Kidney capillary endothelial cell (primary cell): Measurements from ENCODE around the gene TSPOAP1.
A peak's percentile ranks its signal among the peaks of the same experiment; 100 is the strongest.

Source experiments
- DNase-seq: peaks from one replicate; pipeline ENCODE4 v3.0.0-alpha.2; 2018; ENCODE audit warnings: low spot score

The TSPOAP1 gene

DNA sequence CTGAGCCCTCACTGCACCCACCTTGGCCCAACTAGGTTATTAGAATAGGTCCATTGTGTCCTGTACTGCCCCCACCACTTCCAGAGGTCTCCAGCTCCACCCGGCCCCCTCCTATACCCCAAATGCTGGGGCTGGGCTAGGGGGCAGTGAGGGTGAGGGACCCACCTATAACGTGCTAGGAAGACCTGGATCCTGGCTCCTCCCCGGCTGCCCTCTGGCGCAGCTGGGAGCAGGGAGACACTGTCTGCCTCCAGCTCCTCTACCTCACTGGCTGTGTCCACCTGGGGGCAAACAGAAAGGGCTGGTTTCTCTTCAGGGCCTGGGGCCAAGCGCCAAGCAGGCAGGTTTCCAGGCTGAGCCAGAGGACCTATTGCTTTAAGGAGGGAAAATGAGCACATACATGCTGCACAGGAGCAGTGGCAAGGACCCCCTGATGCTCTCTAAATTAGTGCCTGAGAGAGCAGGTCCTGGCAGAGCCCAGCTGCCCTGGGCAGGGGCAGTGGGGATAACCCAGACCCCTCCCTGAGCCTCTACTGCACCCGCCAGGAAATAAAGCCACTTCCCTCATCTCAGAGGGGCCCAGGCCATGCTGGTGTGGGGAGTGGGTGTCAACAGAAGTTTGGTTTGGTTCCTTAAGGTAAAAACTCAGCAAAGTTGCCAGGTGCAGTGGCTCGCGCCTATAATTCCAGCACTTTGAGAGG lies 12.2 kb downstream of the TSPOAP1 start:
- DNase-seq: no peak

DNA sequence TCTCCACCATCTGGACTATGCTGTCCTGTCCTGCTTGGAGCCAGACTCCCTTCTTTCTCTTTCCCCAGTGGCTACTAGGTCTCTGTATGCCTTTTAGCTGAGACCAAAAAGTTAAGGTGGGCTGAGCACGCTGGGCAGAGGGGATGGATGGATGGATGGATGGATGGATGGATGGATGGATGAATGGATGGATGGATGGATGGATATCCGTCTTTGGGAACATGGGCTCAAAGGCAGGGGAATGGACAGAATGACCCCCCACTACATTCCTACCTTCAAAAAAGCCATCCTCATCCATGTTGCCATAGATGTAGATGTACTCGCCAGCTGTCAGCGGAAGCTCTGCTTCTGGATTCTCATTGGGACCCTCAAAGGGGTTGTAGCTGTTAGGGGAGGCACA lies 12.8 kb downstream of the TSPOAP1 start:
- no peak for DNase-seq

DNA sequence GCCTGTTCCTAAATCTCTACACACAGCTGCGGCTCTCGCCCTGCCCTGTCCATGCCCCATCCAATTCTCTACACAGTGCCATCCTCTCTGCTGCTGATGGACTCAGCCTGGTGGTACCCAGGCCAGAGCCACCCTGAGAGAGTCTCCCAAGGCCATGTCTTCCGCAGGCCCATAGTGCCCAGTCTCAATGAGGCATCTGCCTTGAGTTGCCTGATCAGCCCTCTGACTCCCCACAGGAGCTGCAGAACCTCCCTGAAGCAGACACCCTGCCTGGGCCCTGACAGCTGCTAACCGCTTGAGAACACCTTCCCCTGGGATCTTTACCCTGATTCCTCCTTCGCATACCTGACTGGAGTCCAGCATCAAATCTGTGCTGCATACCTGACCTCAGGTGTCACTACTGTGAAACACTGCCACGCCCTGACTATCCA lies 13.3 kb downstream of the TSPOAP1 start:
- DNase-seq: no peak

DNA sequence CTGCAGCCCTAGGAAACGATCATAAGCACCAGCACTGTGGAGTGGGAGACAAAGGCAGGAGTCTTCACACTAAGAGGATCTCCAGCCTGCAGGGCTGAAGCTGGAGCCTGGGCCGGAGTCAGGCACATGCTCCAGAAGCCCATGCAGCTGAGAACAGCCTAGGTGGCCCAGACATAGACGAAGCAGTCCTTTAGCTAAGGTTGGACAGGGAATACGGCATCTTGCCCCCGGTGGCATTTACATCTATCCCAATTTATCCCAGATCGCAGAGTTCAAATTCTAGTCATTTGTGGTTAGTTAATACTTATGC lies 13.9 kb downstream of the TSPOAP1 start:
- DNase-seq: no peak

DNA sequence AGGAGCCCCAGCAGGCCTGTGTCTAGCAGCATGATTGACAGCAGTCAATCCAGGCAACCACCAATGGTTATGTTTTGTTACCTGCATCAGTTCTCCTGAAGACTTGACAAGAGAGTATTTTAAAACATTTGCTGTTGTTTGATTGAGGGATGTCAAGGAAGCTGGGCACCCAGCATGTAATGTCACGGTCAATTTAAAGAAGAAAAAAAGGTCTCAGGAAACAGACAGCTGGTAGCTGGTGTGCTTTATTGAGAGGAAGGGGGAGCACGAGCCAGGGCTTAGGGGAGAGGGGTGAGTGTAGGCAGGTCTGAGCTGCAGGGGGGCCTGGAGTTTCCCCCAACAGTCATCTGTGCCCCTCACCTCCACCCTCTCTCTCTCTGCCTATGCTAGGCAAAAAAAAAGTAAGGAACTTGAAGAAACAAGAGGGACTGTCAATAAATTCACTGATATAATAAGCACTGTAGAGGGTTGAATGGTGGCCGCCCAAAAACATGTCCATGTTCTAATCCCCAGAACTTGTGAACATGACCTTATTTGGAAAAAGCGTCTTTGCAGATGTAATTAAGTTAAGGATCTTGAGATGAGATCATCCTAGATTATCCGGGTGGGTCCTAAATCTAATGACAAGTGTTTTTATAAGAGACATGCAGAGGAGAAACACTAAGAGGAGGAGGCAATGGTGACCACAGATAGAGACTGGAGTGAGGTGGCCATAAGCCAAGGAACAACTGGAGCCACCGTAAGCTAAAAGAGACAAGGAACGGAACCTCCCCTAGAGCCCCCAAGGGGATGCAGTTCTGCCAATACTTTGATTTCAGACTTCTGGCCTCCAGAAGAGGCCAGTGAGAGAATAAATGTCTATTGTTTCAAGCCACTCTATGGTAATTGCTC lies 14.5 kb downstream of the TSPOAP1 start:
- no peak for DNase-seq

DNA sequence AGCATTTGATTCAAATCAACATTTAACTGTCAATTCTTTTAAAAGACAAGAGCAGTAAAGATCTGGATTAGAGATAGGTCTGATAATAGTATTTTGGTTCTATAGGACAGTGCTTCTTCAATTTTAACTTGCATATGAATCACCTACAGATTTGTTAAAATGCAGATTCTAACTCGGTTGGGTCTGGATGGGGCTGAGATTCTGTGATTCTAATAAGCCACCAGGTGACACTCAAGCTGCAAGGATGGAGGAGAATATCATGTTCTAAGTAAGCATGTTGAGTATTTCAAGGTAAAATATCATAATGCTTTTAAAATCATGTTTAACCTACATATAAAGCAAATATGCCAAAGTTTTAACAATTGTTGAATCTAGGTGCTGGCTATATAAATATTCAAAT lies 15.8 kb downstream of the TSPOAP1 start:
- no peak for DNase-seq

DNA sequence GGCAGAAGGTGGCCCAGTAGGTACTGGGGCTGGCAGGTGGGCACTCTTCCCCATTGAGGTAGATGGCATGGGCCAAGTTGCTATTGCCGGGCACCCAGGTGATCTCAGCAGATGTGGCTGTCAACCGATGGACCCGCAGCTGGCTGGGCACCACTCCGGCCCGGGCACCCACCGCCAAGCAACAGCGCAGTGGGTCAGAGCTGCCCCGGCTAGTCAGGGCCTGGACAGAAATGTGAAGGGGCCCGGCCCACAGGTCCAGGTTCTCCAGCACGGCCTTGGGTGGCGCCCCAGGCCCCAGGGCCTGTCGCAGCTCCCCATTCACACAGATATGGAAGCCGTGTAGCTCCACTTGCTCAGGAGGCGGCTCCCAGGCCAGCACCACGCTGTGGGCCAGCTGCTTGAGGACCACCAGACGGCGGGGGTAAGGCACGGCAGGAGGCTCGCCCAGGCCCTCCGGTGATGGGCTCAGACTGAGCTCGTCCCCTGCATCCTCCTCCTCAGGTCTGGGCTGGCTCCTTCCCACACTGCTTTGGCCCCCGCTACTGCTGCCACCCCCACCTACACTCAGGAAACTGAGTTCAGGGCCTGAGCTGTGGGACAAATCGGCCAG lies 16.5 kb downstream of the TSPOAP1 start:
- DNase-seq: no peak

DNA sequence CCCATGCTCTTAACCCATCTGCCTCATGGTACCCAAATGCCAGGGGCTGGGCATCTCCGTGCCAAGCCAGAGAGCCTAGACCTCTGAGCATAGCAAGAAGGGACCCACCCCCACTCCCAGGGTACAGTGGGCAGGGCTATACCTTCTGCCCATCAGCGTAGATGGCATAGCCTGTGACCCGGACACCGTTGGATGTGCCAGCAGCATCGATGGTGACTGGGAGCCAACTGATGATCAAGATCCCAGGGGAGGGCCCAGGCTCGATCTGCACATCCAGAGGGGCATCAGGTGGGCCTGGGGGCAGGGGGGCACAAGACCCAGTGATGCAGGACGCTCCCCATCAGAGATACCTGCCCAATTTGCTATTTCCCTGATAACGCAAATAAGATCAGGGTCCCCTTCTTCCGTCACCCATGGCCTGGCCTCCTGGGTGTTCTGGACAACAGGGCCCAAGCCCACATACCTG lies 17.1 kb downstream of the TSPOAP1 start:
- DNase-seq: no peak

DNA sequence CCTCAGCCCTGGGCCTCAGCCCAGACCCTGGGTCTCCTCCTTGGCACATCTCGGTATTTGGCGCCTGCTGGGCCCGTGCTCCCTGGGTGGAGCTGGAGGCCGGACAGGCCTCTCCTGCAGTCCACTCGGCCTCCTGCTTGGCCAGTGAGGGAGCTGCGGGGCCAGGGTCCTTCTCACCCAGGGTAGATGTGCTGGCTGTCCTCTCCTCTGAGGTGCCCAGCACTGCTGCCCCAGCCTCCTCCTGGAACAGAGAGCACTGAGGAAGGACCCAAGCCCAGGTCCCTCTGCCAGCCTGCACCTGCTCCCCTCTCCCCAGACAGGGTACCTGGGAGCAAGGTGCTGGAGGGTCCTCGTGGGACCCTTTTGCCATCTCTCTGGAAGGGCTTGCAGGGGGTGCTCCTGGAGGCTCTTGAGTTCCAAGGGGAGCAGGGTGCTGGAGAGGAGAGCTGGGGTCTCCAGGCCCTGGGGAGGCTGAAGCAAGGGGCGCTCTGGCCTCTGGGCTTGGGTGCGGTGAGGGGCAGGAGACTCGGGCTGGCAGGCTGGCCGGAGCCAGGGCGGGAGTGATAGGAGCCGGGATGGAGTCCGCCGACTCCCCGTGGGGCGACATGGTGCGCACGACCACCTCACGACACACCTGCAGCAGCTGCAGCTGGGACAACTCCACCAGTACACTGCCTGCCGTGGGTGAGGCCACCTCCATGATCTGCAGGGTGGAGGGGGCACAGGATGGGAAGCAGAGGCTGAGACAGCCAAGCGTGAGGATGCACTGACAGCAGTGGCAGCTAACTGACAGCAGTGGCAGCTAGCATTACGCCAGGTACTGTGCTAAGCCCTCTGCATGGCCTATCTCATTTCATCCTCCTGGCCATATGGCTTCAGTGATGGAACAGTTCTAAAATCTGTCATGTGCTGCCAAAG lies 17.8 kb downstream of the TSPOAP1 start:
- no peak for DNase-seq

DNA sequence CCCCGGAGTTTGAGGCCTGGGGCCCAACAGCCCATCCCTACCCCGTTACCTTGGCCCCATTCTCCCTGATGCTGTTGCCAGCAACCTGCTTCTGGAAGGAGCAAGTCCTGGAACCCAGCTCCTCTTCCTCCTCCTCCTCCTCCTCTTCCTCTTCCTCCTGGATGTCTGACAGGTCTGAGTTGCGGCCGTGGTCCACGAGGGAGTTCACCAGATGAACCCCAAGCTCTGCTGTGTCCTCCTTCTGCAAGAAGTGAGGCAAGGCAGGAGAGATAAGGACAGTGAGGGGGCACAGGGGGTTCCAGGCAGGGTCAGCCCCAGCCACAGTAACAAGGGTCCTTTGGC lies 18.7 kb downstream of the TSPOAP1 start:
- no peak for DNase-seq

DNA sequence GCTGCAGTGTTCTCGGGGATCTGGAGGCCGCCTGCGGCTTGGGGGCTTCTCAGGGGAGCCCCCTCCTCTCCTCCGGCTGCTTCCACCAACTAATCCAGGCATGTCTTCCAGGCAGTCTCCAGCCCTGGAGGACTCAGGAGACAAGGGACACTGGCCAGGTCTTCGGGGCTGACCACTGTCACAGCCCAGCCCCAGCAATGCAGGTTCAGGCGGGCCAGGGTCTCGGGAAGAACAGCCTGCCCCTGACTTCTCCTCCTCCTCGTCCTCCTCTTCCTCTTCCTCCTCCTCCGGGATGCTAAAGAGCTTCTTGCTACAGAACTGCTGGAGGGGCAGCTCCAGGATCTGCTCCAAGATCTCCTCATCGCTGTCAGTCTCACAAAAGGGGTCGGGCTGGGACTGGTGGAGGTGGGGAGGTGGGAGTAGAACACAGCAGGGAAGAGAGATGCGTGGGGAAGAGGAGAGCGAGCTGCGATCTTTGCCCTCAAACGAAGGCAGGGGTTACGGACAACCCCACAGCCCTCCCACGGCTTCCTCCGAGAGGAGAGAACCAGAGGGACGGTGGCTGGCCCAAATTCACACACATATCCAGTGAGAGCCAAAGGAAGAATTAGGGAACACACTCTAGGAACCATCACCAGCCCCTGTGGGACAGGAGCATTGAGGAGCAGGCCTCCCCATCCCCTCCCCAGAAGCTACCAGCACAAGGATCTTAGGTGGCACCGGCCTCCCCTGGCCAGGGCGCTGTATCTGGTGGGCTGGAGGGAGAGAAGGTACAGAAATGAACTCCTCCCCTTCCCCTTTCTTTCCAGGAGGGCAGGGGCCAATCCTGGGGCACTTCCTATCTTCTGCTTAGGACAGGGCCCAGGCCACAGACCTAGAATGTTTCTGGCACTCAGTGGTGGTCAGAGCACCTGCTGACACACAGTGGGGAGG lies 19.3 kb downstream of the TSPOAP1 start:
- no peak for DNase-seq

DNA sequence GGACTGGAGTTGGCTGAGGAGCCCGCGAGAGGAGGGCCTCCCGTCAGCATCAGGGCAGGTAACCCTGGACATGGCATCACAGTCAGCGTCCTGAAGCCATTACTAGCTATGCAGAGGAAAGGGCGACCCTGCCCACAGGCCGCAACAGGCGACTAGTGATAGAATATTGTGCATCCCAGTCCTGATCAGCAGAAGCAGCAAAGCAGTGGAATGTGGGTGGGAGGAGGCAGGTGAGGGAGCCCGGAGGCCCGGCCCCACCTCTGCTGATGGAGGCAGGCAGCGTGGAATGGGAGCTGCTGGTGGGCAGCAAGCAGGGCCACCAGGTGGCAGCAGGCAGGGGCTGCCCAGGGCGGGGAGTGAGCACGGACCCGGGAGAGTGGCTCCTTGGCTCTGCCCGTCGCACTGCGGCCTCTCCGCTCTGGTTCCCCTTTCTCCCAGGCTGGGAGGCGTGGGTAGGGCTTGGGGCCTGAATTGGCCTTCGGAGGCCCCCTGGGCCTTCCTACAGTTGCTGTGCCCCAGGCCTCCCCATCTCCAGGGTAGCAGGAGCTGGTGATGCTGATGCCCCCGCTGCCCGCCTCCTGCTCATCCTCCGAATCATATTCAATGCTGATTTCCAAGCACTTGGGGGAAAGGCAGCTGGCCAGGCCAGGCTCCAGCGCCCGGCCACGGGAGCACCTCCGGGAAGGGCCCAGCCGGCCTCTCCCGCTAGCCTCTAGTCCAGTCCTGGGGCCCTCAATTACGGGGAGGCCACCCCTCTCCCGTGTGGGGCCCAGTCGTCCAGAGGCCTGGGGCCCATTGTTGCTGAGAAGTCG lies 20.2 kb downstream of the TSPOAP1 start:
- DNase-seq: no peak

DNA sequence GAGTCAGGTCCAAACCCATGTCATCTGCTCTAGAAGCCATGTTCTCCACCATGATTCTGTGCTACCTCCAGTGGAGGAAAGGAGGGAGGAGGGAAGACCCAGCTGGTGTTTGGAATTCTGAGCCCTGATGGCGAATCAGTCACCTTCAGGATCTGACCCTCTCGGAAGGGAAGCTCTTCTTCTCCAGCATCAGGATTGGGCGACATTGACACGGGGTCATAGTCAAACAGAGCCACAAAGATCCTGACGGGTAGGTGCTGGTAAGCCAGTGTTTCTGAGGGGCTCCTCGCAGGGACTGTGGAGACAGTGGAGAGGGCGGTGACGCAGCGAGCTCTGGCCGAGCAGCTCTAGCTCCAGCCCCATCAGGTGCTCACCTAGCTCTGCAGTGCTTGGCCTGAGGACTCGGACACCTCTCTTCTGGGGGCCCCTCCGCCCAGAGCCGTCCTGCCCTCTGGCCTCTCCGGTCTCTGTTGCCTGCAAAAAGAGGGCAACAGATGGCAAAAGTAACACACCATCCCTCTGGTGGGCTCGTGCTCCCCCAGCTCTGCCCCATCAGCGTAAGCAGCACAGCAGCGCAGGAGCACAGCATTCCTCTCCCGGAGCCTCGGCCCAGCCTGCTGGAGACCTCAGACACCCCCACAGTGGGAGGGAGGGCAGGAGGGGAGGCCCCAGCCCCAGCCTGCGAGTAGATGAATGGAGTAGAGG lies 21.0 kb downstream of the TSPOAP1 start:
- no peak for DNase-seq

DNA sequence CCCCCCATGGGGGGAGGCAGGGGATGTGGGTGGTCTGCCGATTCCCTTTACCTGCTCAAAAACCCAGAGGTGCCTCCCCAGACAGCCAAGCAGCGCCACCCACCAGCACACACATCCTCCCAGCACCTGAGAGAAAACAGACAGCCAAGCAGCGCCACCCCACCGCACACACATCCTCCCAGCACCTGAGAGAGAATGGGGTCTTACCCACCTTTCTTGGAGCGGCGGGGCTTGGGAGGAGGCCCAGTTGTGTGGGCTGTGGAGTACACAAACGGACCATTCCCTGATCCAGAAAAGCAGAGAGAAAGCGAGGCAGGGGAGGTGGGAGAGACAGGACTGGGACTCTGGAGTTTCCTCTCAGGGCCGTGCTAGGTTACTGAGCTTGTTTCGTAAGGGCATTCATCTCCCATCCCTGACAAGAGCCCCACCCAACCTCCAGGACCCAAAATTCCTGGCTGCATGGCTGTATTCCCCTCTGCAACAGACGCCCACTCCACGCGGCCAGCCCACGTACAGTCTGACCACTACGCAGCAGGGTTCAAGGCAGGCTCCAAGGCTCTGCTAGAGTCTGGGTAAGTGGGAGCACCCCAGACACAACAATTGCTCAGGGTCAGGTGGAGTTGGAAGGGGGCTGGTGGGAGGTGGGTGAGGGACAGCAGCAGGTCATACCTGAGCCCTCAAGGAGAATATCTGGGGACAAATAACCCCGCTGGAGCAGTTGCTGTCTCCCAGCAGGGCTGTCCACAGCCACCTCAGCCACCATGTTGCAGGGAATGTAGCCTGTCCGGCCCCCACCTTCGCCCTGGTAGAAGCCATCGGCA lies 22.3 kb downstream of the TSPOAP1 start:
- DNase-seq: no peak

DNA sequence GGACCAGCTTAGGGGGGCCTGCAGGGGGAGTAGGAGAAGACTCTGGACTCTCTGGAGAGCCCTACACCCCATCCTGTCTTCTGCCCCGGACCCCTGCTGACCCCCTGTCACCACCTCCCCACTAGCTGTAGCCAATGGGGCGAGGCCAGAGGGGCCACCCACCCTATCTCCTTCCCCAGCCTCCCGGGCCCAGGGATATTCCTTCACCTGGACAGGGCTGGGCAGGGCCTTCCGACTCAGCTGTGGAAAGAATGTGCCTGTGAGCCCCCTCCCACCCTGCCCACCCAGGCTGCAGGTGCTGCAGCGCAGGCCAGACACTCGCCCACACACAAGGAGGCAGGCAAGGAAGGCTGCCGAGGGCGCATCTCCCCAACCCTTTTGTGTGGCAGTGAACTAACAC lies 23.0 kb downstream of the TSPOAP1 start:
- no peak for DNase-seq

DNA sequence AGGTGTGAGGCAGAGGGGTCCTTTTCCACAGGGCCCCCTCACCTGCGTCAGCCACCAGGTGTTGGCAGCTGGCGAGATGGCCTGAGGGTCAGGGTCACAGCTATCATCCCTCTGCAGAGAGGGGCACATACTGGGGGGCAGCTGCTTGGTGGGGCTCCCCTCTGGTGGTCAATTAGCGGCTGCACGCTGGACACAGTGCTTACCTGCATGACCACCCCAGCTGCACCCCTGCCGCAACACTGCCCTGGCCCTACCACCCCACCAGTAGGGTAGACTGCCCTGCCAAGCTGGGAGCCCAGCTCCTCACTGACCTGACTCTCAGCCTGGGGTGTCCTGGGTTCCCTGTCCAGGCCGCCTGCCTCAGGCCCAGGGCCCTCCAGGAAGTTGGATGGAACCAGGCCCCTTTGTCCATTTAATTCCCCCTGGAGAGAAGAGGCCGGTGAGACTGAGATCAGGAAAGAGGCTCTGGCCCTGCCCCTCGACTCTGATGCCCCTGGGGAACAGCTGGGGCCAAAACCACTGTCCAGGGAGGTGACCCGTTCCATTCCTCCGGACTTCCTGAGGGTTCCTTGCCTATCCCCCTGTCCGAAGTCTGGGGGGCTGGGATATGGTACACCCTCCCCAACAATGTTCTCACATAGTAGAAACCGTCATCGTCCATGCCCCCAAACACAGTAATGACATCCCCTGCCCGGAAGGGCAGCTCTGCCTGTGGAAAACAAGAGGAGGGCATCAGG lies 23.7 kb downstream of the TSPOAP1 start:
- DNase-seq: no peak

DNA sequence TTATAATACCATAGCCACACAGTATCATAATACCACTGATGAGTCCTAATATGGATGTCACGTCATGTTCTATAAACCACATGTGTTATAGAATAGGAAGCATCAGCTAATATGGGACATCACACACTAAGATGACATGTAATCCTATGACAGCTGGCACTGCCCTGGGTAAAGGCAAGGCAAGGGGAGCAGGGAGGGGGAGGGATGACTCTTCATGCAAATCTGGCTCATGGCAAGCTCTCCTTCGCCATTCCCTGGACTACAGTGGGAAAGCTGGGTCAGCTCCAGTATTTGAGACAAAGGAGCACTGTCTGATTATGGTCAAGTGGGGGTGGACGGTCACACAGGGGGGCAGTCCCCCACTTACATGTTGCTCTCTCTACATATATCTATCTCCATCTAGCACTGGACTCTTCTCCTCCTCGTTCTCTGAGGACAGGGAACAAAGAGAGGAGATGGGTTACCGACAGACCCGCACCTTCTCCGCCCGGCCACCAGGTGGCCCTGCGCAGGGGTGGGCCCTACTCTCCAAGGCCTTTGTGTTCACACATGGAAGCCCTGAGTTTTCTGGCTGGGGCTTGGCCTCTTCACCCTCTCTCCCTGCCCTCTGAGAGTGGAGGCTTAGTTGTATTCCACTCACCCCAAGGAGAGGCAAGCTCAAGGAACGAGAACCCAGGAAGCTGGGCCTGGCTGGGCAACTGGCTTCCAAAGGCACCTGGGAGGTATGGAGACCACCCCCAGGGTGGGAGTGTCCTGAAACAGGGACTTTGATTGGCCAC lies 24.4 kb downstream of the TSPOAP1 start:
- peak; percentile 36 for DNase-seq
